HCT116 (cell line): ENCODE data around the gene NAGLU. TPM values are rescaled to one million over a fixed set of nuclear protein-coding genes. Genes with fewer than 3 reads are reported as not detected.

Experiments
- ATAC-seq: fragments of 200-7000 bp; cut with Tn5 transposase; 2 replicates; pipeline ENCODE4 v1.9.1; 2020; ENCODE audit warnings: mild to moderate bottlenecking, moderate library complexity
- BruUV-seq: library from RNA; stranded (reverse); fragments of 400-500 nt; replicated peaks from 2 replicates; lab custom pipeline; 2021; lab: Mats Ljungman, UMichigan
- CTCF ChIA-PET: fragments of 300-600 bp; sonication (Branson Sonifier 250); formaldehyde crosslinking; loops from one replicate; lab custom pipeline; 2021; ENCODE audit warnings: antibody characterized with exemption; lab: Charles Lee
- POLR2A ChIA-PET: fragments of 300-600, 350-600 bp; sonication (Branson Sonifier 250); formaldehyde crosslinking; loops from one replicate; lab custom pipeline; 2021; ENCODE audit warnings: antibody characterized with exemption; lab: Charles Lee
- RAD21 ChIA-PET, 2 experiments: fragments of 300-600 bp; sonication (Branson Sonifier 250); formaldehyde crosslinking; loops; one replicate each; lab custom pipeline; 2023; ENCODE audit warnings: low total read pairs in 2 of 2; ENCODE audit not compliant: uncharacterized antibody in 2 of 2, unreplicated experiment in 2 of 2, low non-redundant PET in 1 of 2; lab: Charles Lee
- DNase-seq: peaks from one replicate; pipeline ENCODE4 v3.0.0-alpha.2; 2010; ENCODE audit warnings: low read depth, low spot score
- H2AFZ ChIP-seq: fragments of 200-600 bp; shearing (Covaris generic), sonication (generic); 2 replicates; pipeline ENCODE4 v1.6.1; 2017; ENCODE audit warnings: low read depth, mixed run types, mixed read lengths, antibody characterized with exemption, low read length; ENCODE audit not compliant: poor library complexity, severe bottlenecking
- H3K27ac ChIP-seq: 2 replicates; pipeline ENCODE4 v1.5.1; 2012; ENCODE audit warnings: low read depth, low read length
- H3K27me3 ChIP-seq: fragments of 200-600 bp; sonication (generic); 2 replicates; pipeline ENCODE4 v1.6.1; 2016; ENCODE audit warnings: mixed run types, low read length, mixed read lengths; ENCODE audit not compliant: insufficient read depth
- H3K36me3 ChIP-seq, 2 experiments: fragments of 200-500 bp in 1 of 2; fragments of 200-600 bp in 1 of 2; sonication (Bioruptor generic) in 1 of 2; sonication (generic) in 1 of 2; 2 replicates each; pipeline versions ENCODE4 v1.5.1 to v1.6.1; 2014 to 2016; ENCODE audit warnings: low read length in 2 of 2, inconsistent platforms in 1 of 2, mixed read lengths in 1 of 2, mixed run types in 1 of 2; ENCODE audit not compliant: insufficient read depth in 2 of 2, control insufficient read depth in 1 of 2
- H3K4me1 ChIP-seq, 2 experiments: fragments of 200-600 bp in 1 of 2; sonication (generic) in 1 of 2; 2 replicates each; pipeline versions ENCODE4 v1.5.1 to v1.6.1; 2012 to 2017; ENCODE audit warnings: low read length in 2 of 2, inconsistent platforms in 1 of 2, mild to moderate bottlenecking in 1 of 2, mixed read lengths in 1 of 2, mixed run types in 1 of 2, moderate library complexity in 1 of 2; ENCODE audit not compliant: insufficient read depth in 2 of 2, control insufficient read depth in 1 of 2
- H3K4me2 ChIP-seq: fragments of 200-600 bp; sonication (generic); 2 replicates; pipeline ENCODE4 v1.6.1; 2017; ENCODE audit warnings: mixed run types, low read length, mixed read lengths
- H3K4me3 ChIP-seq, 2 experiments: fragments of 200-600 bp in 1 of 2; sonication (generic) in 1 of 2; replicated peaks in 1 of 2; 2 replicates each; pipeline ENCODE4 v1.5.1; 2011 to 2016; ENCODE audit warnings: low read length in 2 of 2, control low read depth in 1 of 2, low read depth in 1 of 2, mild to moderate bottlenecking in 1 of 2, mixed read lengths in 1 of 2, mixed run types in 1 of 2
- H3K79me2 ChIP-seq: fragments of 200-600 bp; sonication (generic); 2 replicates; pipeline ENCODE4 v1.6.1; 2017; ENCODE audit warnings: mild to moderate bottlenecking, mixed run types, low read length, moderate library complexity, mixed read lengths; ENCODE audit not compliant: insufficient read depth
- H3K9ac ChIP-seq: fragments of 200-600 bp; sonication (generic); 2 replicates; pipeline ENCODE4 v1.6.1; 2016; ENCODE audit warnings: low read length, mixed read lengths
- H3K9me2 ChIP-seq: fragments of 200-600 bp; sonication (generic), shearing (Covaris generic); 2 replicates; pipeline ENCODE4 v1.6.1; 2017; ENCODE audit warnings: mixed run types, mild to moderate bottlenecking, moderate library complexity; ENCODE audit not compliant: insufficient read depth
- H3K9me3 ChIP-seq, 2 experiments: fragments of 200-500 bp in 1 of 2; fragments of 200-600 bp in 1 of 2; sonication (Bioruptor generic) in 1 of 2; sonication (generic) in 1 of 2; 2 replicates each; pipeline ENCODE4 v1.6.1; 2014 to 2017; ENCODE audit warnings: low read length in 2 of 2, mixed read lengths in 2 of 2, inconsistent platforms in 1 of 2, low read depth in 1 of 2, mild to moderate bottlenecking in 1 of 2, mixed run types in 1 of 2, moderate library complexity in 1 of 2; ENCODE audit not compliant: control insufficient read depth in 1 of 2, insufficient read depth in 1 of 2
- H4K20me1 ChIP-seq: fragments of 200-600 bp; sonication (generic), shearing (Covaris generic); 2 replicates; pipeline ENCODE4 v1.6.1; 2017; ENCODE audit warnings: mixed run types, mild to moderate bottlenecking, moderate library complexity; ENCODE audit not compliant: insufficient read depth
- ATF3 ChIP-seq: IDR thresholded peaks from 2 replicates; pipeline ENCODE4 v1.6.1; 2012
- CBX3 ChIP-seq: IDR thresholded peaks from 2 replicates; pipeline ENCODE4 v1.6.1; 2012; ENCODE audit warnings: low read depth
- CEBPB ChIP-seq: IDR thresholded peaks from 2 replicates; pipeline ENCODE4 v1.6.1; 2012; ENCODE audit warnings: low read depth
- ELF1 ChIP-seq: IDR thresholded peaks from 2 replicates; pipeline ENCODE4 v1.6.1; 2012; ENCODE audit warnings: low read depth, borderline replicate concordance
- FOSL1 ChIP-seq: IDR thresholded peaks from 2 replicates; pipeline ENCODE4 v1.6.1; 2012; ENCODE audit warnings: low read depth
- JUND ChIP-seq: IDR thresholded peaks from 2 replicates; pipeline ENCODE4 v1.6.1; 2012
- POLR2A ChIP-seq: IDR thresholded peaks from 2 replicates; pipeline ENCODE4 v1.7.0; 2011; ENCODE audit warnings: borderline replicate concordance; ENCODE audit not compliant: insufficient read depth, insufficient read length; ENCODE audit errors: extremely low read depth
- POLR2AphosphoS5 ChIP-seq: IDR thresholded peaks from 2 replicates; pipeline ENCODE4 v1.6.1; 2011; ENCODE audit warnings: mild to moderate bottlenecking, low read depth, low read length, moderate library complexity
- REST ChIP-seq: IDR thresholded peaks from 2 replicates; pipeline ENCODE4 v1.6.1; 2012; ENCODE audit warnings: low read depth
- SIN3A ChIP-seq: IDR thresholded peaks from 2 replicates; pipeline ENCODE4 v1.6.1; 2012; ENCODE audit warnings: low read depth
- SP1 ChIP-seq: IDR thresholded peaks from 2 replicates; pipeline ENCODE4 v1.6.1; 2012; ENCODE audit warnings: low read depth
- YY1 ChIP-seq: IDR thresholded peaks from 2 replicates; pipeline ENCODE4 v1.6.1; 2011; ENCODE audit warnings: low read length, low read depth, moderate library complexity, mild to moderate bottlenecking; ENCODE audit not compliant: insufficient replicate concordance; ENCODE audit errors: extremely low read depth
- ZNF274 ChIP-seq: fragments of 200-500 bp; sonication (Bioruptor generic); IDR thresholded peaks from 2 replicates; pipeline ENCODE4 v1.6.1; 2014; ENCODE audit warnings: mild to moderate bottlenecking, low read depth, low read length, inconsistent platforms
- intact Hi-C: fragments of 100-400 bp; cut with micrococcal nuclease; formaldehyde crosslinking; loops from 2 replicates; pipeline ENCODE4 v1.10.0; 2022
- total RNA-seq: library from RNA; stranded (reverse); gene quantifications from one replicate; pipeline ENCODE4 v1.2.1, GENCODE V29; 2021; ENCODE audit not compliant: unreplicated experiment

Gene NAGLU
- total RNA-seq, 1 experiment from 2014 or later = 17.7 TPM

- no TSS peak for BruUV-seq
- Histone ChIP-seq H3K9me3 (no peaks in the 10 kb centered on the region), H3K4me1 (peaks cover 0 to 6% of the 10 kb centered on the region in 2 experiments; a peak in 1 of 4 replicates), H4K20me1 (no peaks in the 10 kb centered on the region), H3K4me3 (no peak overlapping the region), H3K79me2 (no peaks in the 10 kb centered on the region), H3K4me2 (no peak overlapping the region), H3K9ac (no peak overlapping the region), H3K27me3 (no peaks in the 10 kb centered on the region), H3K36me3 (peaks cover 14 to 23% of the 10 kb centered on the region in 2 experiments; a peak in 3 of 4 replicates), H3K27ac (no peak overlapping the region), H2AFZ (no peak overlapping the region), H3K9me2 (no peaks in the 10 kb centered on the region)
- ChIA-PET CTCF (no interaction called here), RAD21 (no interaction called here), POLR2A (no interaction called here)
- ATAC-seq = no peak
- DNase-seq = no peak
- intact Hi-C loops = loop anchor here (5.0 kb wide), 1 partner anchor 35 kb away; no protein-coding TSS in a partner anchor
- TF ChIP-seq ATF3 = no peak
- no peak for TF ChIP-seq FOSL1
- TF ChIP-seq ZNF274 = no peak
- no peak for TF ChIP-seq POLR2AphosphoS5
- no peak for TF ChIP-seq CBX3
- TF ChIP-seq ELF1 = no peak
- TF ChIP-seq SIN3A = no peak
- no peak for TF ChIP-seq YY1
- no peak for TF ChIP-seq SP1
- no peak for TF ChIP-seq JUND
- TF ChIP-seq CEBPB = no peak
- no peak for TF ChIP-seq POLR2A
- TF ChIP-seq REST = no peak
Measured at GRCh38 chr17:42502091-42502490, 34.0 kb upstream of the NAGLU start.
